KMS-11 (cell line): Measurements from ENCODE around the gene CPXM1.
"Not testable (repeated sequence)": the region's sequence is repeated elsewhere in the genome, so short reads cannot be mapped to it uniquely, and the experiment has no call there.

Experiments
- H2AFZ ChIP-seq: fragments of 200-600 bp; sonication (generic); 2 replicates; pipeline ENCODE4 v1.6.1; 2016; ENCODE audit warnings: antibody characterized with exemption, mixed run types, low read depth
- H3K27ac ChIP-seq: fragments of 200-600 bp; sonication (generic); 2 replicates; pipeline ENCODE4 v1.6.1; 2016; ENCODE audit warnings: mild to moderate bottlenecking, mixed run types
- H3K27me3 ChIP-seq: fragments of 200-600 bp; sonication (generic); 2 replicates; pipeline ENCODE4 v1.6.1; 2017; ENCODE audit warnings: mild to moderate bottlenecking, low read depth, mixed run types, moderate library complexity; ENCODE audit not compliant: insufficient read depth
- H3K36me3 ChIP-seq: fragments of 200-600 bp; sonication (generic); 2 replicates; pipeline ENCODE4 v1.6.1; 2017; ENCODE audit warnings: mild to moderate bottlenecking, mixed run types; ENCODE audit not compliant: insufficient read depth
- H3K4me1 ChIP-seq: fragments of 200-600 bp; sonication (generic); 2 replicates; pipeline ENCODE4 v1.6.1; 2016; ENCODE audit warnings: mild to moderate bottlenecking, low read depth, mixed run types; ENCODE audit not compliant: poor library complexity, severe bottlenecking
- H3K4me2 ChIP-seq: fragments of 200-600 bp; sonication (generic); 2 replicates; pipeline ENCODE4 v1.7.0; 2016; ENCODE audit warnings: mild to moderate bottlenecking, mixed run types
- H3K4me3 ChIP-seq: fragments of 200-600 bp; sonication (generic); IDR thresholded peaks from 2 replicates; pipeline ENCODE4 v1.6.1; 2017; ENCODE audit warnings: low read depth, low read length, mixed read lengths; ENCODE audit not compliant: insufficient read depth
- H3K79me2 ChIP-seq: fragments of 200-600 bp; sonication (generic); 2 replicates; pipeline ENCODE4 v1.6.1; 2016; ENCODE audit warnings: low read depth, mixed run types; ENCODE audit not compliant: insufficient read depth
- H3K9ac ChIP-seq: fragments of 200-600 bp; sonication (generic); 2 replicates; pipeline ENCODE4 v1.6.1; 2016; ENCODE audit warnings: mild to moderate bottlenecking, mixed run types
- H4K20me1 ChIP-seq: fragments of 200-600 bp; sonication (generic); 2 replicates; pipeline ENCODE4 v1.6.1; 2016; ENCODE audit warnings: mild to moderate bottlenecking, mixed run types; ENCODE audit not compliant: insufficient read depth
- CTCF ChIP-seq: fragments of 200-600 bp; sonication (generic); conservative IDR thresholded peaks from 2 replicates; pipeline ENCODE4 v1.6.1; 2017; ENCODE audit warnings: low read depth, mild to moderate bottlenecking, antibody characterized with exemption, low read length, moderate library complexity, mixed read lengths

CPXM1 gene

GRCh38 chr20:2835331-2835796, 34.9 kb upstream of the CPXM1 start:
- Histone ChIP-seq H4K20me1 (no peaks in the 10 kb centered on the region), H3K4me3 (no peak overlapping the region), H3K4me2 (no peak overlapping the region), H3K79me2 (no peaks in the 10 kb centered on the region), H2AFZ (no peak overlapping the region), H3K27me3 (no peaks in the 10 kb centered on the region), H3K4me1 (no peaks in the 10 kb centered on the region), H3K9ac (no peak overlapping the region), H3K27ac (no peak overlapping the region), H3K36me3 (no peaks in the 10 kb centered on the region)
- TF ChIP-seq CTCF, result no peak

- no peaks in the 10 kb centered on the region for H4K20me1 ChIP-seq
- H3K4me2 ChIP-seq, result no peak overlapping the region
- no peak overlapping the region for H3K27ac ChIP-seq
- H3K27me3 ChIP-seq, result no peaks in the 10 kb centered on the region
- no peak overlapping the region for H3K4me3 ChIP-seq
- H3K9ac ChIP-seq, result no peak overlapping the region
- no peaks in the 10 kb centered on the region for H3K36me3 ChIP-seq
- H3K4me1 ChIP-seq, result no peaks in the 10 kb centered on the region
- H3K79me2 ChIP-seq, result no peaks in the 10 kb centered on the region
- H2AFZ ChIP-seq, result no peak overlapping the region
- TF ChIP-seq CTCF, result no peak
Observed at GRCh38 chr20:2834401-2835110, 34.1 kb upstream of the CPXM1 start.

GRCh38 chr20:2833761-2834160, 33.3 kb upstream of the CPXM1 start:
- H3K79me2 ChIP-seq, result no peaks in the 10 kb centered on the region
- H4K20me1 ChIP-seq, result no peaks in the 10 kb centered on the region
- H3K27ac ChIP-seq, result no peak overlapping the region
- H3K27me3 ChIP-seq, result no peaks in the 10 kb centered on the region
- H3K36me3 ChIP-seq, result no peaks in the 10 kb centered on the region
- no peak overlapping the region for H3K4me2 ChIP-seq
- no peak overlapping the region for H3K4me3 ChIP-seq
- TF ChIP-seq CTCF, result no peak
- no peak overlapping the region for H3K9ac ChIP-seq
- no peaks in the 10 kb centered on the region for H3K4me1 ChIP-seq
- no peak overlapping the region for H2AFZ ChIP-seq

- H2AFZ ChIP-seq, H4K20me1 ChIP-seq, H3K79me2 ChIP-seq, H3K9ac ChIP-seq, H3K36me3 ChIP-seq, H3K27ac ChIP-seq, H3K27me3 ChIP-seq, H3K4me2 ChIP-seq, H3K4me3 ChIP-seq: not testable (repeated sequence)
- peaks cover 14% of the 10 kb centered on the region for H3K4me1 ChIP-seq
Observed at GRCh38 chr20:2831206-2831605, 30.8 kb upstream of the CPXM1 start.

GRCh38 chr20:2829376-2829775, 28.9 kb upstream of the CPXM1 start:
- Histone ChIP-seq H3K36me3 (no peaks in the 10 kb centered on the region), H3K79me2 (no peaks in the 10 kb centered on the region), H3K27ac (no peak overlapping the region), H4K20me1 (no peaks in the 10 kb centered on the region), H3K9ac (no peak overlapping the region), H3K4me1 (peaks cover 20% of the 10 kb centered on the region), H3K4me3 (no peak overlapping the region), H3K4me2 (no peak overlapping the region), H2AFZ (no peak overlapping the region), H3K27me3 (no peaks in the 10 kb centered on the region)
- TF ChIP-seq CTCF, result no peak
